ENCODE data around the gene TMEM63A. TPM values are rescaled to one million over a fixed set of nuclear protein-coding genes. Genes with fewer than 3 reads are reported as not detected.

The TMEM63A gene
- total and polyA plus RNA-seq, 10 donors, result 15.0 to 143 (median 109) TPM

DNA sequence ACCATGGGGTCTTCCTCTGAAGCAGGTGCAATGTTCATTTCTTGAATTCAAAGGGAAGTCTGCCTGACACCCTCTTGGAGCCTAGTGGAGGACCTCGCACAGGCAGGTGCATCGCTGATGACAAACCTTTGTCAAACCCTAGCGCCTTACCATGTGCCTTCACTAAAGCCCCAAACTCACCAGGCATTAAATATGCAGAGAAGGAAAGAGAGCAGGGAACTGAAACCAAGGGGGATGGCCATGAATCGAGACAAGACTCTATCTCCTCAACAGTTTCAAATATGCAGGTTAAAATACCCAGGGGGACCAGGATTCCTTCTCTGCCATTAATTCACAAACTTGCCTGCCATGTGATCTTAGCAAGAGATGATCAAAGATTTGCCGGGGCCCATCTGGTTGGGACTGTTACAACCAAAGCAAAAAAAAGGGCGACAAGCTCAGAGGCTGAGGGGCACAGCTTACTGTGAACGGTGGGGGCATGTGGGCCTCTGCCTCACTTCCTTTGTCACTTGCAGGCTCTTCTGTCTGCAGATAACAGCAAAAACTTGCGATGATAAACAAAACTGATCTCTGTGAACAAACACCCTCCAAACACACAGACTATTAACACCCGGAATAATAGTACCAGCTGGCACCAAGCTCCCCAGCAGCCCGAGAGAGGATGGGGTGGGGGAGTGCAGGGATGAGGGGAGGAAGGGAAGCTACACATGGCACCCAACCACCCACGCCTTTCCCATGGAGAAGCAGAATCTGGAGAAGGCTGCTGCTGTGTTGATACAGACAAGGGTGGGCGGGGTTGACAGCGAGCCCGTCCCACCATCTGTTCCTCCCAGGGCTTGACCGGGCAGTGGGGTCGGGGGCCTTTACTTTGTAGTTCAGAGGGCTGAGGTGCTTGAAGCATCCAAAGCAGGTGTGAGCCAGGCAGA lies 33.9 kb downstream of the TMEM63A start:
- Histone ChIP-seq H3K27ac (peak overlapping the region; percentile 66 to 90 (median 72)), H3K27me3 (replicated peaks in 1 of 7) (no peaks in the 10 kb centered on the region), H3K36me3 (peaks cover 0 to 100% (median 40%) of the 10 kb centered on the region in 6 donors), H3K9me3 (no peaks in the 10 kb centered on the region), H3K4me3 (peak overlapping the region in 1 of 8 donors; percentile 9), H3K4me1 (peaks cover 27 to 80% (median 51%) of the 10 kb centered on the region in 6 donors)
- DNase-seq, result peak; percentile 84
- TF ChIP-seq POLR2A (IDR thresholded peaks at IDR 0.05) (no peak), POLR2AphosphoS5 (IDR thresholded peaks at IDR 0.05) (peak in 2 of 3 donors; percentile 28 to 41)
- TF ChIP-seq, protein P1, sequence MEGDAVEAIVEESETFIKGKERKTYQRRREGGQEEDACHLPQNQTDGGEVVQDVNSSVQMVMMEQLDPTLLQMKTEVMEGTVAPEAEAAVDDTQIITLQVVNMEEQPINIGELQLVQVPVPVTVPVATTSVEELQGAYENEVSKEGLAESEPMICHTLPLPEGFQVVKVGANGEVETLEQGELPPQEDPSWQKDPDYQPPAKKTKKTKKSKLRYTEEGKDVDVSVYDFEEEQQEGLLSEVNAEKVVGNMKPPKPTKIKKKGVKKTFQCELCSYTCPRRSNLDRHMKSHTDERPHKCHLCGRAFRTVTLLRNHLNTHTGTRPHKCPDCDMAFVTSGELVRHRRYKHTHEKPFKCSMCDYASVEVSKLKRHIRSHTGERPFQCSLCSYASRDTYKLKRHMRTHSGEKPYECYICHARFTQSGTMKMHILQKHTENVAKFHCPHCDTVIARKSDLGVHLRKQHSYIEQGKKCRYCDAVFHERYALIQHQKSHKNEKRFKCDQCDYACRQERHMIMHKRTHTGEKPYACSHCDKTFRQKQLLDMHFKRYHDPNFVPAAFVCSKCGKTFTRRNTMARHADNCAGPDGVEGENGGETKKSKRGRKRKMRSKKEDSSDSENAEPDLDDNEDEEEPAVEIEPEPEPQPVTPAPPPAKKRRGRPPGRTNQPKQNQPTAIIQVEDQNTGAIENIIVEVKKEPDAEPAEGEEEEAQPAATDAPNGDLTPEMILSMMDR (IDR thresholded peaks at IDR 0.05 in 8 of 11, conservative IDR thresholded peaks at IDR 0.05 in 3 of 11), result peak in 2 of 11 experiments; percentile 4 to 11
- 38 to 67% (median 56%) methylated on average over 16 of the region's 16 CpGs for WGBS, 5 donors
- intact Hi-C loops (cut with DNase I; ENCODE audit: low total_unique reads), result loop anchor here (5.0 to 10.0 kb wide), 2 partner anchors 57 to 371 kb away; no protein-coding TSS in a partner anchor

DNA sequence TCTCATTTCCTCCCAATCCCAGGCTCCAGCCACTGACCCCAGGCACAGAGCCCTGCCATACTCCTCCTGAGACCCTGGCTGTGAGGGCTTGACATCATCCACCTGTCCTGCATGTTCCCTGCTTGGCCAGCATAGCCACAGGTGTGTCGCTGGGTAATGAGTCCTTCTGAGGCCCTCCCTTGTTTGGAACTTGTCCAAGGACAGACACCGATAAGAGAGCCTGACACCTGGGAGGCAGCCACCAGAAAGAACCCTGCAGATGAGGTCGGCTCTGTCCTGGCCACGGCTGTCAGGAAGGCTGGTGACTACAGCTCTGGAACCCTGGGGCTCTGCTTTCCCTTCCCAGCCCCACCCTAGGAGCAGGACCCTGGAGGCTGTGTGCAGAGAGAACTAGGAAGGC lies 34.6 kb downstream of the TMEM63A start:
- Histone ChIP-seq H3K27me3 (replicated peaks in 1 of 7) (no peaks in the 10 kb centered on the region), H3K4me3 (no peak overlapping the region), H3K36me3 (peaks cover 0 to 100% (median 34%) of the 10 kb centered on the region in 6 donors), H3K9me3 (no peaks in the 10 kb centered on the region), H3K27ac (peak overlapping the region; percentile 66 to 90 (median 72)), H3K4me1 (peaks cover 27 to 78% (median 51%) of the 10 kb centered on the region in 6 donors)
- peak in 1 of 3 donors; percentile 23 for TF ChIP-seq POLR2AphosphoS5 (IDR thresholded peaks at IDR 0.05)
- TF ChIP-seq POLR2A (IDR thresholded peaks at IDR 0.05), result no peak
- WGBS, 5 donors, result 36 to 70% (median 54%) methylated on average over 4 of the region's 4 CpGs
- intact Hi-C loops (cut with DNase I; ENCODE audit: low total_unique reads), result loop anchor here (5.0 to 10.0 kb wide), 2 partner anchors 57 to 370 kb away; no protein-coding TSS in a partner anchor
- peak; percentile 77 for DNase-seq

GRCh38 chr1:225846331-225847310 lies 35.6 kb downstream of the TMEM63A start:
- intact Hi-C loops (cut with DNase I; ENCODE audit: low total_unique reads), result loop anchor here (5.0 to 10.0 kb wide), 2 partner anchors 58 to 369 kb away; no protein-coding TSS in a partner anchor
- Histone ChIP-seq H3K36me3 (peaks cover 0 to 98% (median 33%) of the 10 kb centered on the region in 6 donors), H3K27me3 (replicated peaks in 1 of 7) (no peaks in the 10 kb centered on the region), H3K4me1 (peaks cover 25 to 78% (median 43%) of the 10 kb centered on the region in 6 donors), H3K9me3 (no peaks in the 10 kb centered on the region), H3K27ac (peak overlapping the region in 6 of 8 donors; percentile 67 to 90 (median 74)), H3K4me3 (no peak overlapping the region)
- 92 to 96% (median 93%) methylated on average over 18 to 20 of the region's 20 CpGs for WGBS, 5 donors
- DNase-seq, result peak; percentile 73
- TF ChIP-seq, protein P1 (IDR thresholded peaks at IDR 0.05 in 8 of 11, conservative IDR thresholded peaks at IDR 0.05 in 3 of 11), result no peak
- peak in 2 of 3 donors; percentile 6 to 45 for TF ChIP-seq POLR2AphosphoS5 (IDR thresholded peaks at IDR 0.05)

Measured in spleen (tissue), 11 donors.